HG03571 (cell line): ENCODE results near the gene DDX6.
"Not testable (repeated sequence)": the region's sequence is repeated elsewhere in the genome, so short reads cannot be mapped to it uniquely, and the experiment has no call there.

Source experiments
- ATAC-seq: cut with Tn5 transposase; IDR thresholded peaks from one replicate; pipeline ENCODE4 v1.9.1; 2021; ENCODE audit not compliant: unreplicated experiment

The DDX6 gene

DNA sequence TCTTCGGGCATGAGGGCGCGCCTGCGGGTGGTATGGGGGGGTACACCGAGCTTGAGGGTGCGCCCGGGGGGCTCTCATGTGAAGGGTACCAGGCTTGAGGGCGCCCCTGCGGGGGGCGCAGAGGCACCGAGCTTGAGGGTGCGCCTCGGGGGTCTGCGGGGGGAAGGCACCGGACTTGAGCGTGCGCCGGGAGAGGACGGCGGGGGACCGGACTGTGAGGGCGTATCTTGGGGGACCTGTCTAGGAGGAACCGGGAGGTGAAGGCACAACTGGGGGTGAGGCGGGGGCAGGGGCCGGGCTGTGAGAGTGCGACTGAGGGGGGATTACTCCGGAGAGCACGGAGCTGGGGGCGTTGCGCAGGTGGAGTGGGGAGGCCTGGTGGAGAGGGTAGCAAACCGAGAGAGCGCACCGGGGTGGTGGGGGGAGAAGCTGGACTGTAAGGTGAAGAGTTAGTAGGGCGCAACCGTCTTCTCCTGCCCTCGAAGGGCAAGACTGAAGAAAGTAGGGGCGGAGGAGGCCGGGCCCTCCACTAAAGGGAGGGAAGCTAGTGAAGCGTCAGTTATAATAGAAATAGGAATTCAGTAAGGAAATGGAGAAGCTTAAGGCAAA, 1.1 kb upstream of the DDX6 start:
- no peak for ATAC-seq

DNA sequence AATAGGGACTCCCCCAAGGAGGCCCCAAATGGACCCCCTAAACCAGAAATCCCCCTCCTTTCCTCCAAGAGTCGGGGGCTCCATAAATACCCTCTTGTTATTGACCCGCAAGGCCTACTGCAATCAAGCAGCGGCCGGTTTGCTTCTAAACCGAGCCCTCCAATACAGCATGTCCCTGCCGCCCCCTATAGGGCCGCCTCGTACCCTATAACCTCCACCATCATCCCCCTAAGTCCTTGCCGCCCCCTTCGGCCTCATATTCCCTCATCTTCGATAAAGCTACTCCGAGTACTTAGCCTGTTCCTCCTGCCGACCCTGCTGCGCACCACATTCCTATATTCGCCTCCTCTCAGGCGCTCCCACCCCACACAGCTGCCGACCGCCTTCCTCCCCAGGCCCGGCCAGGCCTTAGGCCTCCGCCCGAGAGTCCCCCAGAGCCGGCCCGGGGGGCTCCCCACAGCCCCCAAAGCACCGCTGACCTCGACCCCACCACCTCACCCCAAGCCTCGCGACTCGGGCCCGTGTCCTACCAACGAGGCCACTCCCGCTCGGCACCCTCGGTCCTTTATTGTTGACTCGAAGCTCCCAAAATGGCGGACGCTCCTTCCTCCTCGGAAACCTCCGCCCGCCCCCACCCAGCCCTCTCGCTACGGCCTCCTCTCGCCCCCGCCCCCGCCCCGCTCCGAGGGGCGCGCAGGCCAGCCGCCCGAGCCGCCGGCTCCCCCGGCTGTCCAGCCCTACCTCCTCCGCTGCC, 430 bp downstream of the DDX6 start:
- peak; percentile 25 for ATAC-seq

DNA sequence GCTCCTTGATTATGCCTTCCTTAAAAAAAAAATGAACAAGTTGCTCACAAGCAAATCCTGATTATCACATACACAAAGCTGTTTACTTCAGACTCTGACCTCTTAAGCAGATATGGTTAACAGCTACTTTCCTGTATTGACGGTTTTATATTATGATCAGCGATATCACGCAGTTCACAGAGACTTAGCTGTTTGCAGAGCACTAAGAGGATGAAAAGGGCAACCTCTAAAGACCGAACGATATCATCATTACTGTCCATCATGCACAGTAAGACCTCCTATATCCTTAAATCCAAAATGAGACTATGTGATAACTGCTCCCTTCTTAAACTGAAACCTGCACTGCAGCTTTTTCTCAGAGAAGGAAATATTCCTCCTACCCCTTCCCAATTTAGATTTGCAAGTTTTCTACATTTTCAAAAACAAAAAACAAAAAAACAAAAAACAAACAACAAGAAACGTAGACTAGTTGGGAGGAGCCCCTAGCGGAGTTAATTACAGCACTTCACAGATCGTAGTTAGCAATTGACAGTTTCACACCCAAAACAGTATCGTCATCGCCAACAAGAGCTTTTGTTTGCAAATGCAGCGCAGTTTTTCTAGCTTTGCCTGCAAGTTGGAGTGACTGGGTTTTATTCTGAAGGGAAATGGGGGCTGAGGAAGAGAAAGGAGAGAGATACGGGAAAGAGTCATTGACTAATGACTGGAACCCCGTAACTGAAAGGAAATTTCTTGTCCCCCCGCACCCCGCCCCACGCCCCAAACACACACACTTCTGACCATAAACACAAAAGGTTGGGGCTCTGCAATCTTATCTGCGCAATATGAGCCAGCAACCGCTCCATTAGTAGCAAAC, 1.2 kb downstream of the DDX6 start:
- ATAC-seq, result no peak

DNA sequence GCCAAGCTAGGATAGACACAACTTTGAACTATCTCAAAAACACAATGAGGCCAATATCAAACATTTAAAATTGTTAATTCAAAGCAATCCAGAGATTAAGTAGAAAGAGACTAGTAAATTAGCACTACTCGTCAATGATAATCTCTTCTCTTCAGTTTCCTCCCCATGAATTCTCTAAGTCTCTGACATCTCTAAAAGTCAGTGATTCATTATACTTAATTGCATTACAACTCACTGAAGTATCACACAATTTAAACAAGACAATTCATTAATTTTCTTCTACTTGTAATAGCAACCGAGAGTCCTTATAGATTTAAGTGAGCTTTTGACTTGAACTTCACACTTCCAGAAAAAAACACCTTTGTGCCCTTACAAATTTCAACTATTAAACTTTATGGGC, 4.3 kb downstream of the DDX6 start:
- ATAC-seq, result no peak

DNA sequence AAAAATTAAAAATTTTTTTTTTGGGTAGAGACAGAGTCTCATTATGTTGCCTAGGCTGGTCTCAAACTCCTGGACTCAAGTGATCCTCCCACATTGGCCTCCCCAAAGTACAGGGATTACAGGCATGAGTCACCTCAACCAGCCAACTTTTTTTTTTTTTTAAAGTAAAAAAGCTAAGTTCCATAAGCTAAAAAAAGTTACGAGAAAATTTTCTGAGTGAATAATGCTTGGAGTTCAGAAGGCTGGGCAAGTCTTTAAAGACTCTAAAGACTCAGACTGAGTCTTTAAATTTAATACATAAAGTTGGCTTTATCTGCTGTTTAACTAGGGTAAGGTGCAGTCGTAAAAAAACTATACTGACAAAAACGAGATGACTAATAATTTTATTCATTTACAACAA, 5.6 kb downstream of the DDX6 start:
- ATAC-seq, result no peak

DNA sequence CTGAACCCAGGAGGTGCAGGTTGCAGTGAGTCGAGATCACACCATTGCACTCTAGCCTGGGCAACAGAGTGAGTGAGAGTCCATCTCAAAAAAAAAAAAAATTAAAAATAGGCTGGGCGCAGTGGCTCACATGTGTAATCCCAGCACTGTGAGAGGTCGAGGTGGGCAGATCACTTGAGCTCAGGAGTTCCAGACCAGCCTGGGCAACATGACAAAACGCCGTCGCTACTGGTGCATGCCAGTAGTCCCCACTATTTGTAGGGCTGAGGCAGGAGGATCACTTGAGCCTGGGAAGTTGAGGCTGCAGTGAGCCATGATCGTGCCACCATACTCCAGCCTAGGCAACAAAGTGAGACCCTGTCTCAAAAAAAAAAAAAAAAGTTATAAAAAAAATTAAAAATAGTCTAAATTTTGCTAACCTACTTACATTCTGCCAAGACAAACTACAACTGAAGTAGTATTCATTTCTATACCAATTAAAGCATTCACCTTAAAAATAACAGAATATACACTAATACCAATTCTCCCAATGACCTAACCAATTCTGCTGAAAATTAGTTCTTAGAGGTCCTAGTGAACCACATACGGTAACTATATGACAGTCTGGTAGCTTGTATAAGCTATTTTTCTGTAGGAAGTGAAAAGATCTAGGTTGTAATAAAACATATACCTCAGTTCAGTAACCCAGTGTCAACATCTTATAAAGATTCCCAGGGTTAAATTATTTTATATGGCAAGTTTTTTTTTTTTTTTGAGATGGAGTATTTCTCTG, 7.1 kb downstream of the DDX6 start:
- no peak for ATAC-seq

DNA sequence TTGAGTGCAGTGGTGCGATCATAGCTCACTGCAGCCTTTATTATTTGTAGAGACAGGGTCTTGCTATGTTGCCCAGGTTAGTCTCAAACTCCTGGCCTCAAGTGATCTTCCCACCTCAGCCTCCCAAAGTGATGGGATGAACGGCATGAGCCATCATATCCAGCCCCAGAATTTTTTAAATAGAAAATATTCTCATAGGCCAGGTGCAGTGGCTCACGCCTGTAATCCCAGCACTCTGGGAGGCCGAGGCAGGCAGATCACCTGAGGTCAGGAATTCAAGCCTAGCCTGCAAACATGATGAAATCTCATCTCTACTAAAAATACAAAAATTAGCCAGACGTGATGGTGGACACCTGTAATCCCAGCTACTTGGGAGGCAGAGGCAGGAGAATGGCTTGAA, 7.6 kb downstream of the DDX6 start:
- ATAC-seq, result not testable (repeated sequence)

DNA sequence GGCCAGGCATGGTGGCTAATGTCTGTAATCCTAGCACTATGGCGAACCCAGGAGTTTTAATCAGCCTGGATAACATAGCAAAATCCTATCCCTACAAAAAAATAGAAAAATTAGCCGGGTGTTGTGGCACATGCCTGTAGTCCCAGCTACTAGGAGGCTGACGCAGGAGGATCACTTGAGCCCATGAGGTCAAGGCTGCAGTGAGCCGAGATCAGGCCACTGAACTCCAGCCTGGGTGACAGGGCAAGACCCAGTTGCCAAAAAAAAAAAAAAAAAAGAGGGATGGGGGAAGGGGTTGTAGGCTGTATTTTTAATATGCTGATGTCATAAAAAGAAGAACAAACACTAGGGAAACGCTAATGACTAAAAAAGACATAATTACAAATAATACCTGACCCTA, 12.1 kb downstream of the DDX6 start:
- ATAC-seq, result no peak

DNA sequence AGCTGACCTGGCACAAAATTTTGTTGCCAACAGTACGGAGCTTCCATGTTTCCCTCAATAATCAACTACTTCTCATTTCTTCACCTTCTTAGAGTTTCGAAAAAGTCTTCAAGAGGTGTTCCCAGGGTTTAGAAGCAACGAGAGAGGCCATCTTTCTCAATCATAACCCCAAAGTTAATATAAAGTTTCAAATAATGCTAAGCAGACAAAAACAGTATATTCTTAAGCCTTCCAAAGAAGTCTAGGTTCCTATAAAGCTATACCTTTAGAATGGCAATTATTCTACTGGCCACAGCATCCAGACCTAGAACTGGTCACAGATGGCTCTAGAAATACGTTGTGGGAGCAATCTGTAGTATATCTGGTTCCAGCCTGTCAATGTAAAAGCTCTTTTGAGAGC, 16.9 kb downstream of the DDX6 start:
- no peak for ATAC-seq

DNA sequence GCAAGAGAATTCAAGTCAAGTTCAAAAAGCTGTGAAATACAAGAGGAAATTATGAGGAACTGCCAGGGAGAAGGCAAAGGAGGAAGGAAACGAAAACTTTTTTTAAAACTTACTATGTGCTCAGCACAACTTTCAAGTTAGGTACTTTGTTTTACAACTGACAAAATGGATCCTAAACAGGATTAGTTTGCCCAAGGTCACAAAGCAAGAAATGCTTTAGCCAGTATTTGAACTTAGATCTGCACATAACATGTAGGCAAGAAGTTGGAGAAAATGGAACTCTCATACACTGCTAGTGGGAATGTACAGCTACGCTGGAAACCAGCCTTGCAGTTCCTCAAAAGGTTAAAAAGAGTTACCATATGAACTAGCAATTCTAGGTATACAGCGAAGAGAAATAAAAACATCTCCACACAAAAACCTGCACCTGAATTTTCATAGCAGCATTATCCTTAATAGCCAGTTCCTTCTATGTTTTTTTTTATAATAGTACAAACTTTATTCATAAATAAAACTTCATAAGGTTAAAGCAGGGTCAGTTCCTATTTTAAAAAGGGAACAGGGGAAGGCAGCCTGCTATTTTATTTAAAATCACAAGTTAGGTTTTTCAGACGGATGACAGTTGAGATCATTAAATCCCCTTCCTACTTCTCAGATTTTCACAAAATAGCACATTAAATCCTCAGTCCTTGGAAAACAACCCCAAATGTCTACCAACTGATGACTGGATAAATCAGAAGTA, 19.2 kb downstream of the DDX6 start:
- no peak for ATAC-seq

DNA sequence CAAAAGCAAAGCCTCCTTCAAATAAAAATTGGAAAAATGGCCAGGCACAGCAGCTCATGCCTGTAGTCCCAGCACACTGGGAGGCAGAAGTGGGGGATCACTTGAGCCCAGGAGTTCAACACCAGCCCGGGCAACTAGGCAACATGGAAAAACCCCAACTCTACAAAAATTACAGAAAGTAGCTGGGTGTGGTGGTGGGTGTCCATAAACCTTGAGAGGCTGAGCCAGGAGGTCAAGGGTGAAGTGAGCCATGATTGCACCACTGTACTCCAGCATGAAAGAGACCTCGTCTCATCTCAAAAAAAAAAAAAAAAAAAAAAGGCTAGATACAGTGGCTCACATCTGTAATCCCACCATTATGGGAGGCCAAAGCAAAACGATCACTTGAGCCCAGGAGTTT, 22.3 kb downstream of the DDX6 start:
- no peak for ATAC-seq

DNA sequence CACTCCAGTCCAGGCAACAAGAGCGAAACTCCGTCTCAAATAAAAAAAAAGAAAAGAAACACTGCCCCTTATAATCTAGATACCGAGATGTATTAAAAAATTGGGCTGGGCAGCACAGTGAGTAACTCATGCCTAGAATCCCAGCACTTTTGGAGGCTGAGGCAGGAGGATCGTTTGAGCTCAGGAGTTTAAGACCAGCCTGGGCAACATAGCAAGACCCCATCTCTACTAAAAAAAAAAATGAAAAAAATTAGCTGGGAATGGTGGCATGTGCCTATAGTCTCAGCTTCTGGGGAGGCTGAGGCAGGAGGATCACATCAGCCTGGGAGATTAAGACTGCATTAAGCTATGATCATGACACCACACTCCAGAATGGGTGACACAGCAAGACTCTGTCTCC, 24.9 kb downstream of the DDX6 start:
- ATAC-seq, result no peak

DNA sequence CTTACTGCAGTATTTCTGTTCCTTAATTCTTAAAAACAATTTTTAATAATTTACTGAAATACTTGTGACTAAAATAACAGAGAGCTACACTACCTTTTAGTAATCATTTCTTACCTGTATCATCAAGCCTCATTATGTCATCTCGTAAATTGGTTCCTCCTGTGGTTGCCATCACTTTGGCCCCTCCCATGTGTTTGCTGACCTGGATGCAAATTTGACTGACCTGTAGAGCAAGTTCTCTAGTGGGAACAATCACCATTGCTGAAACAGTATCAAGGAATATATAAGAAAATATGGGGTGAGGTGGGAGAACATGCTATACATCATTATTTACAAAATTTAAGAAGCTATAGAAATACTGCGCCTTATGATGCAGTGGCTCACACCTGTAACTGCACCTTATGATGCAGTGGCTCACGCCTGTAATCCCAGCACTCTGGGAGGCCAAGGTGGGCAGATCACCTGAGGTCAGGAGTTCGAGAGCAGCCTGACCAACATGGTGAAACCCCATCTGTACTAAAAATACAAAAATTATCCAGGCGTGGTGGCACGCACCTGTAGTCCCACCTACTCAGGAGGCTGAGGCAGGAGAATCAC, 25.8 kb downstream of the DDX6 start:
- ATAC-seq, result not testable (repeated sequence)

DNA sequence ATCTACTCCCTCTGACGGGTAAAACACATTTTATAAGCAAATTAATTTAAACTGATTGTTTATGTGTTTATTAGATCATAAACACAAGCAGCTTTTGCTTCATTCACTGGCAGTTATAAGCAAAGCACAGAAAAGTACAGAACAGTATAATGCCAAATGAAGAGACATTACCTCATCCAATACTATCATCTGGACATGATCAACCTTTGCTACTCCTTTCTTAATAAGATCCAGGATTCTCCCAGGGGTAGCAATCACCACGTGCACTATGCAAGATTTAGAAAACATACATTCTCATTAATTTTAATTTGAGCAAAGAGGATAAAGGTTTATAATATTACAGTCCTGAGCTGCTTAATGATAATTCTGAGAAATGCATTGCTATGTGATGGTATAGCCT, 27.9 kb downstream of the DDX6 start:
- ATAC-seq, result no peak

DNA sequence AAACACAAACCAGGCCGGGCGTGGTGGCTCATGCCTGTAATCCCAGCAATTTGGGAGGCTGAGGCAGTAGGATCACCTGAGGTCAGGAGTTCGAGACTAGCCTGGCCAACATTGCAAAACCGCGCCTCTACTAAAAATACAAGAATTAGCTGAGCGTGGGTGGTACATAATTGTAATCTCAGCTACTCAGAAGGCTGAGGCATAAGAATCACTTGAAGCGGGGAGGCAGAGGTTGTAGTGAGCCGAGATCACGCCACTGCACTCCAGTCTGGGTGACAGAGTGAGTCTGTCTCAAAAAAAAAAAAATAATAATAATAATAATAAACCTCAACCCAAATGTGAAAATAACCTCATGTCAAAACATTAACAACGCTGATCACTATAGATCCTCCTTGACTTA, 29.0 kb downstream of the DDX6 start:
- ATAC-seq, result not testable (repeated sequence)

DNA sequence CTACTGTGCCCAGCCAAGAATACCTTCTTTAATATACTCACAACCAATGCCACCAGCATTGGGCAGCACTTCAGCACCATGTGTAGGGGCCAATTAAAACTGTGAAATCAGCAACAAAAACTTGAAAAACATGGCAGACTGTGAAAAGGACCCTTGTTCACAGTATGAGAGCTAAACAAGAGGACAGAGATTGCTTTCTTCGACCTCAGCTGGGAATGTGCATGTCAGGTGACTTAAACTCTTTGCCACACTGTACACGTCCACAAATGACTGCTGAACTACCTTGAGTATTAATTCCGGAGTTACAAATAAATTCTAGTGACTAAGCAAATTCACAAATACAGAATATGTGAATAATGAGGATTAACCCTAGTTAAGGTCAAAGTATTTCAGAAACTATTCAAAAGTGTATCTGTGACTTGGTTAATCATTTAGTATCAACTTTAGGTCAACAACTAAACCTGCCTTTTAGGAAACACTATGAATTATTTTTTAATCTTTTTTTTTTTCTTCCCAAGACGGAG, 33.0 kb downstream of the DDX6 start:
- no peak for ATAC-seq

DNA sequence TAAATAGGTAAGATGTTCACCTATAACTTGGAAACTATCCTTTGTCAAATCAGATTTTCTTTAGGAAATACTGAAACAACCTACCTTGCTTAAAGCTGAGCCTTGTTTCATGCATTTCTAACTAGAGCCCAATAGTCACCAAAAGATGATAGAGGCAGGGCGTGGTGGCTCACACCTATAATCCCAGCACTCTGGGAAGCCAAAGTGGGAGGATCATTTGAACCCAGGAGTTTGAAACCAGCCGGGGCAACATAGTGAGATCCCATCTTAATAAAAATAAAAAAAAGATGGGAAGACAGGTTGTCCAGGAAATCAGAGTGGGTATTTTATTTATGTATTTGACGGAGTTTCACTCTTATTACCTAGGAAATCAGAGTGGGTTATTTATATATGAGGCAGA, 38.3 kb downstream of the DDX6 start:
- no peak for ATAC-seq

DNA sequence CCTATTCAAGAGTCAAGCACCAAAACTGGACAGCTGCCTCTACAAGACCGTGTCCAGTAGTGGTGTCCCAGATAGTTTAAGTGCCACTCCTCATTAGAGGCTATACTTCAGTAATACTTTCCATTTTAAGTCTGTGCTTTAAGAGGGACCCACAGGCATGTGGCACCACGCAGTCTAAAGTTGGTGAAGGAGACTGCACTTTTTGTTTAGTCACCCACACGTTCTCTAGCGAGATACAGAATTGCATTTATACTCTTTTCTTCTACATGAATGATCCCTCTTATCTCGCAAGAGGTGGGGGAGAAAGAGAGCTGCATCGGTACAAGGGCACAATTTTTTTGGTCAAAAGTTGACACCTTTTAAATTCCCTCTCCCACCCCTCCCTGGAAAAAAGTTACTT, 41.5 kb downstream of the DDX6 start:
- ATAC-seq, result no peak

DNA sequence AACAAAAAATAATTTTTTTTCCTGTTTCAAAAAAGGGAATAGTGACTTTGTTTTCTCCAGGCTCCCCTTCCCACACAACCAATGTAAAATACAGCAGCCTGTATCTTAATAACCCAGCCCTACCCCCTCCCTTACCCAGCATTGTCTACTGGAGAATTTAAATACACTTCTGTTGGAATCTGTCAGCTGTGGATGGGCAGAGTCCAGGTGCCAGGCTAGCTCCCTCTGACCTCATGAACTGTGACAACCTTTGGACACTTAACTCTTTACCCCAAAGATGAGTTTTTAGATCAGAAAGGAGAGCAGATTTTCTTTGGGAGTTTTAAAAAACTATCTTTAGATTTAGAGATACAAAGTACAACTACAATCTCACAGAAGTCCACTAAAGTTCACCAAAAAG, 42.9 kb downstream of the DDX6 start:
- ATAC-seq, result no peak

DNA sequence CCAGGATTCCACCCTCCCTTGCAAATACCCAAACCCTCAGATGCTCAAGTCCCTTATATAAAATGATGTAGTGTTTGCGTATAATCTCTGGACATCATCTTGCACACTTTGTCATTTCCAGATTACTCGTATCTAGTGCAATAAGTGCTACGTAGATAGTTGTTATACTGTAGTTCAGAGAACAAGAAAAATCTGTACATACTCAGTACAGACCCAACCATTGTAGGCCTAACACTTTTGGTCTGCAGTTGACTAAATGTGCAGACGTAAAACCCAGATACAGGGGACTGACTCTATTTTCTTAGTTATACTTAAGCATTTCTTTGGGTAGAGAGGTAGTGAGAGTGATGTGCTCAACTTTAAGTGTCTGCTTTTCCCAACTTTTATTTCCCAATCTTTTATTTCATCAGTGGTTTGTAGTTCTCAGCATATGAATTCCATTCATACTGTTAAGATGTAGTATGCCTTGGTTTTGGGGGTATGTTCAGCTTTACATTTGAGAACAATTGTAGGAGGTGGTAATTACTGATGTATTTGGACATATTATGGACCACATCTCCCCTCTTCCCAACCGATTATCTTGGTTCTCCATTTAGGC, 43.9 kb downstream of the DDX6 start:
- no peak for ATAC-seq
